ENCODE results near the gene NCKAP5. TPM values are rescaled to one million over a fixed set of nuclear protein-coding genes. Genes with fewer than 3 reads are reported as not detected.

Gene NCKAP5
- total and polyA plus RNA-seq, 8 donors: 0.23 to 1.5 (median 0.44) TPM

- H3K9me3 ChIP-seq: no peaks in the 10 kb centered on the region
- H3K27me3 ChIP-seq: no peaks in the 10 kb centered on the region
- H3K27ac ChIP-seq: no peak overlapping the region
- 29 to 38% methylated on average over 4 of the region's 4 CpGs for WGBS, 2 donors
- TF ChIP-seq, protein P1, sequence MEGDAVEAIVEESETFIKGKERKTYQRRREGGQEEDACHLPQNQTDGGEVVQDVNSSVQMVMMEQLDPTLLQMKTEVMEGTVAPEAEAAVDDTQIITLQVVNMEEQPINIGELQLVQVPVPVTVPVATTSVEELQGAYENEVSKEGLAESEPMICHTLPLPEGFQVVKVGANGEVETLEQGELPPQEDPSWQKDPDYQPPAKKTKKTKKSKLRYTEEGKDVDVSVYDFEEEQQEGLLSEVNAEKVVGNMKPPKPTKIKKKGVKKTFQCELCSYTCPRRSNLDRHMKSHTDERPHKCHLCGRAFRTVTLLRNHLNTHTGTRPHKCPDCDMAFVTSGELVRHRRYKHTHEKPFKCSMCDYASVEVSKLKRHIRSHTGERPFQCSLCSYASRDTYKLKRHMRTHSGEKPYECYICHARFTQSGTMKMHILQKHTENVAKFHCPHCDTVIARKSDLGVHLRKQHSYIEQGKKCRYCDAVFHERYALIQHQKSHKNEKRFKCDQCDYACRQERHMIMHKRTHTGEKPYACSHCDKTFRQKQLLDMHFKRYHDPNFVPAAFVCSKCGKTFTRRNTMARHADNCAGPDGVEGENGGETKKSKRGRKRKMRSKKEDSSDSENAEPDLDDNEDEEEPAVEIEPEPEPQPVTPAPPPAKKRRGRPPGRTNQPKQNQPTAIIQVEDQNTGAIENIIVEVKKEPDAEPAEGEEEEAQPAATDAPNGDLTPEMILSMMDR (IDR thresholded peaks at IDR 0.05): no peak
- no peaks in the 10 kb centered on the region for H3K36me3 ChIP-seq
- no peaks in the 10 kb centered on the region for H3K4me1 ChIP-seq
- ATAC-seq (no peak), FAIRE-seq (no peak), DNase-seq (no peak)
- intact Hi-C loops (cut with DNase I): no loop called here
- no peak overlapping the region for H3K4me3 ChIP-seq
Measured at GRCh38 chr2:132790207-132790785, 778.0 kb downstream of the NCKAP5 start.

DNA sequence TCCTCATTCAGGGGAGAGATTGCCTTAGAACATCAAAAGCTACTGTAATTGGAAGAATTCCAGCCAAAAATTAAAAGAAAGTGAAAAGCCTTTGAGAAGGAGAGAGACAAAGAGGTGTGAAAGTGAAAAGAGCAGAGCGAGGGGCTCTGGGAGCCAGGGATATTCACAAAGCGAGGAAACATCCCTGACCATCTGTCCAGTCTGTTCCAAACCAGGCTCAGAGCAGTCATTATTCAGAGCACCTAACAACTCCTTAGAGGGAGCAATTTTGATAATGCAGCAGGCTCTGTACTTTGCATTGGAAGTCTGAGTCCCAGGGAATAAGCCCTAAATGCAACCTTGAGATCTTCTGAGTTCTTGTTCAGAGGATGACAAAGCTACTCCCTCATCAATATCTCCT is 779.2 kb downstream of the NCKAP5 start:
- intact Hi-C loops (cut with DNase I): no loop called here
- Histone ChIP-seq H3K4me3 (no peak overlapping the region), H3K9me3 (no peaks in the 10 kb centered on the region), H3K27me3 (no peaks in the 10 kb centered on the region), H3K36me3 (no peaks in the 10 kb centered on the region), H3K4me1 (no peaks in the 10 kb centered on the region), H3K27ac (no peak overlapping the region)
- WGBS, 2 donors: 91 to 92% methylated on average over 2 of the region's 2 CpGs
- no peak for ATAC-seq
- no peak for FAIRE-seq
- DNase-seq: no peak
- TF ChIP-seq, protein P1 (IDR thresholded peaks at IDR 0.05): no peak

GRCh38 chr2:132788310-132788838 is 779.9 kb downstream of the NCKAP5 start:
- ATAC-seq: no peak
- no peaks in the 10 kb centered on the region for H3K9me3 ChIP-seq
- no peak overlapping the region for H3K27ac ChIP-seq
- intact Hi-C loops (cut with DNase I): no loop called here
- H3K4me1 ChIP-seq: no peaks in the 10 kb centered on the region
- no peak for FAIRE-seq
- WGBS, 2 donors: 56 to 75% methylated on average over 4 of the region's 4 CpGs
- no peaks in the 10 kb centered on the region for H3K36me3 ChIP-seq
- TF ChIP-seq, protein P1 (IDR thresholded peaks at IDR 0.05): no peak
- no peak for DNase-seq
- no peaks in the 10 kb centered on the region for H3K27me3 ChIP-seq
- no peak overlapping the region for H3K4me3 ChIP-seq

GRCh38 chr2:132783883-132784282 is 784.4 kb downstream of the NCKAP5 start:
- Histone ChIP-seq H3K9me3 (no peaks in the 10 kb centered on the region), H3K4me1 (no peaks in the 10 kb centered on the region), H3K36me3 (no peaks in the 10 kb centered on the region), H3K27ac (no peak overlapping the region), H3K27me3 (no peaks in the 10 kb centered on the region), H3K4me3 (no peak overlapping the region)
- TF ChIP-seq, protein P1 (IDR thresholded peaks at IDR 0.05): no peak
- FAIRE-seq (no peak), DNase-seq (no peak), ATAC-seq (no peak)
- intact Hi-C loops (cut with DNase I): no loop called here
- WGBS, 2 donors: 77 to 86% methylated on average over 11 of the region's 11 CpGs

GRCh38 chr2:132782176-132782783 is 786.0 kb downstream of the NCKAP5 start:
- Histone ChIP-seq H3K9me3 (no peaks in the 10 kb centered on the region), H3K27me3 (no peaks in the 10 kb centered on the region), H3K4me1 (no peaks in the 10 kb centered on the region), H3K36me3 (no peaks in the 10 kb centered on the region), H3K27ac (no peak overlapping the region), H3K4me3 (no peak overlapping the region)
- no peak for FAIRE-seq
- WGBS, 2 donors: 82 to 87% methylated on average over 7 of the region's 7 CpGs
- TF ChIP-seq, protein P1 (IDR thresholded peaks at IDR 0.05): no peak
- DNase-seq: no peak
- no peak for ATAC-seq
- intact Hi-C loops (cut with DNase I): no loop called here

Measured in pancreas (tissue), 10 donors.